ENCODE results near the gene MT1G.

Gene MT1G

GRCh38 chr16:56662357-56663354, 5.2 kb downstream of the MT1G start:
- DNase-seq: no peak

DNA sequence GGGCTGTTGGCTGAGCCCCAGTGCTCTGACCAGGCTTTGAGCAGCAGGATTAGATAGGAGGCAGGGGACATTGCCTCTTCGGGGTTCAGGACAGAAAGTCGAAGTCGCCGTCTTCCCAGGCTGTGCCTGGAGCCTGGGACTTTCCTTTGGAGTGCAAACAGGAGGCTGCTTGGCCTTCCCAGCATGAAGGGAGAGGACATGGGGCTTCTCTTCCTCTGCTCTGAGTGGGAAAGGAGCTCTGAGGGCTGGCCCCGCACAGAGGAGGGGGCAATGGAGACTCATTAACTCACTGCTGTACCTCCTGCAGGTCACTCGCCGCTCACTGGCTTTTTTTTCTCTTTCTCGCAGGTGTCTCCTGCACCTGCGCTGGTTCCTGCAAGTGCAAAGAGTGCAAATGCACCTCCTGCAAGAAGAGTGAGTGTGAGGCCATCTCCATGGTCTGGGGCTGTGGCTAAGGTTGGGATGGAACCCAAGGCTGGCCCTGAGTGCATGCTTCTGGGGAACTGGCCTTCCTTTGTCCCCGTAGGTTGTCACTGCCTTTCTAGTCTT, 9.5 kb downstream of the MT1G start:
- DNase-seq: no peak

- peak; percentile 38 for DNase-seq
Observed at GRCh38 chr16:56657555-56658326, 10.1 kb downstream of the MT1G start, which contains the start of gene MT1F. Gene MT1F, plus strand, starts transcription at chr16:56657959. Its CDS starts 100 bp downstream, at chr16:56658059.

- no peak for DNase-seq
Observed at GRCh38 chr16:56653218-56653617, 14.6 kb downstream of the MT1G start.

GRCh38 chr16:56652600-56652999, 15.3 kb downstream of the MT1G start:
- DNase-seq: no peak

GRCh38 chr16:56651586-56651985, 16.3 kb downstream of the MT1G start, which contains the start of gene MT1B:
Gene MT1B, plus strand, starts transcription at chr16:56651886. Its CDS starts 68 bp downstream, at chr16:56651954.
- no peak for DNase-seq

- DNase-seq: no peak
Observed at GRCh38 chr16:56649820-56650219, 18.0 kb downstream of the MT1G start.

GRCh38 chr16:56649271-56649670, 18.6 kb downstream of the MT1G start:
- no peak for DNase-seq

DNA sequence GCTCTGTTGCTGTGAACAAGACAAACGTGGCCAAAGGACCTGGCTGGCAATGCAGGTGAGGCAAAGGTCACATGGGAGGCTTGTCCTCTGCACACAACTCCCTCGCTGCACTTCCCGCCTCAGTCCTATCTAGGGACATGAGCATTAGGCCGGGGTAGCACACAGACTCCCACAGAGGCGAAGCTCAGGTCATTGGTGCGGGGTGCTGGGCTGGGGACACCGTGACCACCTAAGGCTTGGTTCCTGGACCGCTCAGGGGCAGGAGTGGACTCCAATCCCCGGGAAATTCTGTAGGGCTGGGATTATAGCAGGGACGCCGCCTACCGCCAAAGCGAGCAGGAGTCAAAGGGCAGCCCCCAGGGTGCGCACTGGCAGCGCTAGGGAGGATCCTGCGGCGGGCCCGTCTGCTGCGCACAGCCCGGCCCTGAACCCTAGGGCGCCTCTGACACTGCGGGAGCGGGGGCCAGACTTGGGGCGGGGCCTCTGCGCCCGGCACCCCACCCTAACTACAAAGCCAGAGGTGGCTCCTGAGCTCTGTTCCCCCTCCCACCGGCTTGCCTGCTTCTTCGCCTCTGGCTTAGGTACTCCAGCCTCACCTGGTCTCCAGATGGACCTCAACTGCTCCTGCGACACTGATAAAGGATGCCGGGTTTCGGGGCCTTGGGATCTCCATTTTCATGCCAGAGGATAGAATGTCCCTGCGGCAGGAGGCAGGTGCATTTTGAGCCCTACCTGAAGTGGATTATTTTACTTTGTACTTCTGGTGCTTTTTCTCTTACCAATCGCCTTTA, 20.0 kb downstream of the MT1G start:
- DNase-seq: no peak

DNA sequence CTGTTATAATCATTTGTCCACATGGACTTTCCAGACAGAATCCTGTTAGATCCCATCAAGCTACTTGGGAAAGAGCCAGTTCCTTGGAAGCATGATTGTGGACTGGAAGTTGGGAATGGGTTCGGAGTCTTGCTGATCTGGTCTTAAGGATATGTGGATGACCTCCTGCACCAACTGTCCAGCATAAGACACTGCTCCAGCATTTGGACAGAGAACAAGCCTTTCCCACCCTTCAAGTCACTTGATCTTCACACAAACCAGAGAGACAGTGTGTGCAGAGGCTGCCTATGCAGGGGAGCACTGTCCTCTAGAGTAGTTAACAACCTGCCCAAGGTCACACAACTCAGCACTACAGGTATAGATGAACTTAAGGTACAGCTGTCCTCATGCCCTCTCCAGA, 22.0 kb downstream of the MT1G start:
- no peak for DNase-seq

- no peak for DNase-seq
Observed at GRCh38 chr16:56645311-56645710, 22.6 kb downstream of the MT1G start.

GRCh38 chr16:56643833-56644232, 24.0 kb downstream of the MT1G start:
- DNase-seq: no peak

- DNase-seq: peak; percentile 64
Observed at GRCh38 chr16:56643080-56643778, 24.6 kb downstream of the MT1G start.

- no peak for DNase-seq
Observed at GRCh38 chr16:56641166-56641565, 26.7 kb downstream of the MT1G start.

DNA sequence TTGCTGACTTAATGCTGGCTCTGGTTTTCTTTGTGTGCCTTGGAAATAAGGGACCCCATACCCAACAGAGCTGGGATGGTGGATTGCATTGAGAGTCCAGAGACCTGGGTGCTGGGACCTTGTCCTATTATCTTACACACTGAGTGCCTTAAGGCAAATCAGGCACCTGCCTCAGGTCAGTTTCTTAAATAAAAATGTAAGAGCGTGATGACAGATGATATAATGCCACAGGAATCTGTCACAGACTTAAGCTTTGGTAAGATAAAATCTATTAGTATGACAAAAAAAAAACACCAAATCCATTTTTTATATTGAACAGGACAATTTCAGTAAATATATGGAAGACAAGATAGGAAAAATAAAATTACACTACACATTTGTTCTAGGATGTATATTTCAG, 27.8 kb downstream of the MT1G start:
- DNase-seq: no peak

DNA sequence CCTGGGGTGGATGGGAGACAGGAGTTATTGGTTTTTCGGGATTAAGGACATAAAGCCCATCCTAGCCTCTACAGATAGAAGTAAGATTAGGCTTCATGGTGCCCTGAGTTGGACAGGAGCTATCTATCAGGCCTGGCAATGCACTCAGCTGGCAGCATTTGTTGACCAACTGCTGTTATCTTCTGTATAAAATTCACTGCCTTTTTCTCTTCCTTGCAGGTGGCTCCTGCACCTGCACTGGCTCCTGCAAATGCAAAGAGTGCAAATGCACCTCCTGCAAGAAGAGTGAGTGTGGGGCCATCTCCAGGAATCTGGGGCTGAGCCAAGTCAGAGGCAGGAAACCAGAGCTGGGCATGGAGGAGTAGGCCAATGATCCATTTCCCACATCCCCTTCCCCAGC, 28.8 kb downstream of the MT1G start:
- DNase-seq: no peak

- no peak for DNase-seq
Observed at GRCh38 chr16:56637814-56638750, 29.8 kb downstream of the MT1G start, which contains the start of gene MT1A. Gene MT1A, plus strand, starts transcription at chr16:56638666. Its CDS starts 73 bp downstream, at chr16:56638739.

DNA sequence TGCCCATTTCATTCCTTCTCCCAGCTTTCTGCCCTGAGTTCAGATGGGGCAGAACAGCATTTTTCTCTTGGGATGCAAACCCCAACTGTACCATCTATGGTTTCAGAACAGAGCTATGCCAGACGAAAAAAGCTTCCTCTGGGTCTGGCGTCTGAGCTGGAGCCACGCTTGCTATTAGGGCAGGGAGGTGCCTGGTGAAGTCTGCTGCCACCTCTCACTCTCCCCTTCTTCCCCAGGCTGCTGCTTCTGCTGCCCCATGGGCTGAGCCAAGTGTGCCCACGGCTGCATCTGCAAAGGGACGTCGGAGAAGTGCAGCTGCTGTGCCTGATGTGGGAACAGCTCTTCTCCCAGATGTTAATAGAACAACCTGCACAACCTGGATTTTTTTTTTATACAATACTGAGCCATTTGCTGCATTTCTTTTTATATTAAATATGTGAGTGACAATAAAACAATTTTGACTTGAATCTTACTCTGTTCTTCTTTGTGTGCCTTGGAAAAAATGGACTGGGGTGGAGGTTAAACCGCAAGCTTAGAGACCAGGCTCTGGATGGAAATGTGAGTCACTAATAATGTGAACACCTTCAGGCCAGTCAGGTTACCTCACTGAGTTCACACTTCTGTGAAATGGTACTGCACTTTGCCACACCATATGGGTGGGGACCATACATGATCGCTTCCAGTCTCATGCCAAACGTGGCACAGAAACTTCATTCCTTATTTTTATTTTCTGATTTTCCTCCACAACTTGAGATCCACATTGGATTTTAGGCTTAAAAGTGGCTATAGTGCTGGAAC, 31.1 kb downstream of the MT1G start:
- no peak for DNase-seq

DNA sequence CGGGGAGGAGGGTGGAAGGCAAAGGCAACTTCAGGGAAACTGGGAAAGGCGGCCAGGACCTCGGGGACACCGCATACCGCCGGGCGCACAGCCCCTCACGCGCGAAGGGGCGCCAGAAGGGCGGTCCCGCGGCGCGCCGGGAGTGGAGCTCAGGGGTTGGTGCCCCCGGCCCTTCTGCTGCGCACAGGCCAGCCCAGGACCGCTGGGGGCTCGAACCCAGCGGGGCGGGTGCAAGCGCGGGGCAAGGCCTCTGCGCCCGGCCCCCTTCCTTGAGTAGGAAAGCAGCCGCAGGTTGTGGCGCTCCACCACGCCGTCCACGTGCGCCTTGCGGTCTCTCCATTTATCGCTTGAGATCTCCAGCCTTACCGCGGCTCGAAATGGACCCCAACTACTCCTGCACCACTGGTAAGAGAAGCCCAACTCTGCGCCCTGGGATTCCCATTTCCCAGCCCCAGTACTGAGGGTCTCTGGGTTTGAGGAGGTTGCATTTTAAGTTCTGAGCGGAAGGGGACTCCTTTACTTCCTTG, 32.4 kb downstream of the MT1G start:
- no peak for DNase-seq
